LNCAP (cell line): ENCODE results near the gene WDR37.

Experiments used
- TF ChIP-seq, protein P1 (sequence below): fragments of 450-650 bp; IDR thresholded peaks from 2 replicates; pipeline ENCODE4 v1.5.1; 2017; ENCODE audit warnings: mild to moderate bottlenecking

WDR37 gene

DNA sequence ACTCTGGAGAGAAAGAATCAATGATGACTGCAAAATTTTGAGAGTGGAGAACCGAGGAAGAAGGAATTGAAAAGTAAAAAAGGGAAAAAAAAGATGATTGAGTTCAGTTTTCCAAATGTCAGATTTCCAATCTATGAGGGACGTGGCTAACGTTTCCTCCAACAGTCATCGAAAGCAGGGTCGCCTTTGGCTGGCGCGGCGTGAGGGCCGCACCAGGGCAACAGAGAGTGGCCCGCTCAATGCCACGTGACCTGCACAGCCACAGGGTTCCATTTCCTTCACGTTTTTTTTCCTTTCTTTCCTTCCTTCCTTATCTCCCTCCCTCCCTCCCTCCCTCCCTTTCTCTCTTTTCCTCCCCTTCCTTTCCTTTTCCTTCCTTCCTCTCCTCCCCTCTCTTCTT lies 101.9 kb downstream of the WDR37 start:
- TF ChIP-seq, protein P1, sequence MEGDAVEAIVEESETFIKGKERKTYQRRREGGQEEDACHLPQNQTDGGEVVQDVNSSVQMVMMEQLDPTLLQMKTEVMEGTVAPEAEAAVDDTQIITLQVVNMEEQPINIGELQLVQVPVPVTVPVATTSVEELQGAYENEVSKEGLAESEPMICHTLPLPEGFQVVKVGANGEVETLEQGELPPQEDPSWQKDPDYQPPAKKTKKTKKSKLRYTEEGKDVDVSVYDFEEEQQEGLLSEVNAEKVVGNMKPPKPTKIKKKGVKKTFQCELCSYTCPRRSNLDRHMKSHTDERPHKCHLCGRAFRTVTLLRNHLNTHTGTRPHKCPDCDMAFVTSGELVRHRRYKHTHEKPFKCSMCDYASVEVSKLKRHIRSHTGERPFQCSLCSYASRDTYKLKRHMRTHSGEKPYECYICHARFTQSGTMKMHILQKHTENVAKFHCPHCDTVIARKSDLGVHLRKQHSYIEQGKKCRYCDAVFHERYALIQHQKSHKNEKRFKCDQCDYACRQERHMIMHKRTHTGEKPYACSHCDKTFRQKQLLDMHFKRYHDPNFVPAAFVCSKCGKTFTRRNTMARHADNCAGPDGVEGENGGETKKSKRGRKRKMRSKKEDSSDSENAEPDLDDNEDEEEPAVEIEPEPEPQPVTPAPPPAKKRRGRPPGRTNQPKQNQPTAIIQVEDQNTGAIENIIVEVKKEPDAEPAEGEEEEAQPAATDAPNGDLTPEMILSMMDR: no peak

DNA sequence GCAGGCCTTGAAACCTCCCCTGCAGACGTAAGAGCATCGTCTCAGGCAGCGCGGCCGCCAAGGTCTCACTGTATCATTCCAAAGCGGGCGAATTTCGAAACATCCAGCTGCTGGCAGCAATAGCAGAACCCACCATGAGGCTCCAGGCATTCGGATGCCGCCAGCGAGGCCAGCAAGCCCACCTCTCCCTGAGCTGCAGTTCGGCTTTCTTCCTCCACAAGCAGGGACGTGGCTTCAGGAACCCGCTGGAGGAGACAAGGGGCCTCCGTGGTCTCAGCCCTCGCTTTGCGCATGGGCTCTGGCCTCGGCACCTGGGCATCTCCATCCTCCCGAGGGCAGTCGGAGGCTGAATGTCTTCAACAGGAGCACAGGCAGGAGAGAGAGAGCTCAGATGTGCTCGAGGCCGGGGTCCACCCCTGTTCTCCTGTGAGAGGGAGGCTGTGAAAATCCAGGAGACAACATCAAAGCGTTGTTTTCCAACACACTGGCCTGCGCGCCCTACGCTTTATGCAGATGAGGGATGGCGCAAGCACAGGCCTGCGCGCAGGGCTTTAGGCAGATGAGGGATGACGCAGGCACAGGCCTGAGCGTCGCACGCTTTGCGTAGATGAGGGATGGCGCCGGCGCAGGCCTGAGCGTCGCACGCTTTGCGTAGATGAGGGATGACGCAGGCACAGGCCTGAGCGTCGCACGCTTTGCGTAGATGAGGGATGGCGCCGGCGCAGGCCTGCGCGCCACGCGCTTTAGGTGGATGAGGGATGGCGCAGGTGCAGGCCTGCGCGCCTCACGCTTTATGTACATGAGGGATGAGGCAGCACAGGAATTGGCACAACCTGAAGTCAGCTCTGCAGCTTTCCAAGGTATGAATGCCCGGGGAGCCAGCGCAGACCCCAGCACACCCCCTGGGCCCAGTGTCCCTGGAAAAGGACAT lies 103.2 kb downstream of the WDR37 start:
- TF ChIP-seq, protein P1: no peak

DNA sequence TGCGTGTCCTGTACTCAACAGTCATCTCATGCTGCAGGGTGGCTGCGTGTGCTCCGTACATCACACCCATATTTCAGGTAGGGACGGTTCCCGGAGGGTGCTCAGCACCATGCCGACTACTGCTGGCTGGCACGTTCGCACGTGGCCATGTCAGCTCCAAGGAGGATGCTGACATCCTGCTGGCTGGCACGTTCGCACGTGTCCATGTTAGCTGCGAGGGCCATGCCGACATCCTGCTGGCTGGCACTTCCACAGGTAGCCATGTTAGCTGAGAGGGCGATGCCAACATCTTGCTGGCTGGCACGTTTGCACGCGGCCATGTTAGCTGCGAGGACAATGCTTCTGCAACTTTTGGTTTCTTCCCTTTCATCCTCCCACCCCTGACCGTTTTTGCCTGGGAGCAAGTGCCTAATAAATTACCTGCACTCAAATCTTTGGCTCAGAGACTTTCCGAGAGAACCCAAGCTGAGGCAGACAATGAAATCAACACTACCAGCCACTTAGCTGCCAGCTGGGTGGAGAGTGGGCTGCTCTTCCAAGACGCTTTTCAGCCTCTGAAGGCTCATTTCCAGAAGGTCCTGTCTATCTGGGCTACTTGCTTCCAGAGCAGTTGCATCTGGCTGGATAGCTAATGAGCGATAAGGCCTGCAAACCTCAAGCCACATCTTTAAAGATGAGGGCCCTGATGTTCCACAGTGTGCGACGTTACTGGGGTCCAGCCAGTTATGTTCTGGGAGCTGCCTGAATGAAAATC lies 104.6 kb downstream of the WDR37 start:
- TF ChIP-seq, protein P1: no peak

DNA sequence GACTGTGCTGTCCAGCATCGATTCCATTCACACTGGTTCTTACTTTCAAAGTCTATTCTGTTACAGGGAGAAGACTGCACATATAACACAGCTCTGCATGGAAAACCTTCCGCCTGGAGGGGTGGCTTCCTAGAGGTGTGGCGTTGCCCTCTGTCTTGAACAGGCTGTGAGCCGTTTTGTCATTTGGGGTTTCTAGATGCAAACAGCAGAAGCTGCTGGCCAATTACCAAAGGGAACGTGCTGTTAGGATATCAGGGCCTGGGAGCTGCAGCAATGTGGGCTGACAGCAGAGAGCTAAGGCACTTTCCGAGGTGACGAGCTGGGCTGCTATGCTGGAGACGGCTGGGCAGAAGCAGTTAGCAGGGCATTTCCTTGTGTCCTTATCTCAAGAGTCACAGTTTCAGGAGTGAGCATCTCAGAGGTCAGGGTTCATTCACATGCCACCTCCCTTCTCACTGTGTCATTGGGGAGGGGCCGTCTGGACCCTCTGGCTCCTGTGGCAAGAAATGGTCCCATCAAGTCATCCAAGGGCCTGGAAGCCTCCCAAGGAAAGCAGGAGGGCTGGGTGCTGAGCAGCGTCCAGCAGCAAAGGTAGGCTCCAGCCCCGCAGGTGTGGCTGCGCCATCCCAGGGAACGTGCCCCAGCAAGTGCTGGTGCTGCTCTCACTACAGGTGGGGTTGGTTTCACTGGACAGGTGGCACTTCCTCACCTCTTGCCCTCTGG lies 106.5 kb downstream of the WDR37 start:
- TF ChIP-seq, protein P1: no peak

DNA sequence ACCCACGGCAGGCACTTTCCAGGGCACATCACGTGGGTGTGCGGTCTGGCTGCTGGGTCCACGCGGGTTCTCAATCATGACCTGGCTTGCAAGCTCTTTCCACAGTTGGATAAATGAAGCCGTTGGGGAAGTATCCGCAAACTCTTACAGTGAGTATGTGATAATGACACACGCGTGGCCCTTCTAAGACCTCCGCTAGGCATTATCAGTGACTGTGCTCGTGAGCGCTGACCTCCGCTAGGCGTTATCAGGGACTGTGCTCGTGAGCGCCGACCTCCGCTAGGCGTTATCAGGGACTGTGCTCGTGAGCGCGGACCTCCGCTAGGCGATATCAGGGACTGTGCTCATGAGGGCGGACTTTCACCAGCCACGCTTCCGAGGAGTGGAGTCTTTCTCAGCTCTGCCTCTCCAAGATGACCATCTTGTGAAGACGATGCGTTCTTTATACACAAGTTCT lies 107.0 kb downstream of the WDR37 start:
- TF ChIP-seq, protein P1: no peak

DNA sequence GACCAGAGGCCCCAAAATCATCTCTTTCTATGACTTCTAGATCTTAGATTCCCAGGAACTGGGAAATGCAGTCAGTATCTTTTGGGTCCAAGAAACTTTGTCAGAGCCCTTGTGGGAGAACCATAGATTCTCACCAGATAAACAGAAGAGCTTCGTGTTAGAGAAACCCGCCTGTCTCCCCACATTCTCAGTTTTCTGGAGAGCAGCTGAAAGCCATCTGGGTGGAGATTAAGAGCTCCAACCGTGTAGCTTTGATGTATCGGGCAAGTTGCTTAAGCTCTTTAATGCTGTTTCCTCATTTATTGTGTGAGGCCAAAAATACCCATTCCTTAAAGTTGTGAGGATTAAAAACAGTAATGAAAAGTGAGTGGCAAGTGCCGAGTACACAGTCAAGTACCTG lies 107.6 kb downstream of the WDR37 start:
- TF ChIP-seq, protein P1: no peak
